Hepatocyte (in vitro differentiated cells): ENCODE results near the gene CFAP221.

ENCODE experiments used
- EZH2 ChIP-seq: fragments of 200-600 bp; sonication (generic); IDR thresholded peaks from 2 replicates; pipeline ENCODE4 v1.6.1; 2016; ENCODE audit warnings: antibody characterized with exemption, mild to moderate bottlenecking, borderline replicate concordance
- EZH2phosphoT487 ChIP-seq: fragments of 200-600 bp; sonication (generic); IDR thresholded peaks from one replicate; pipeline ENCODE4 v1.6.1; 2018; ENCODE audit warnings: antibody characterized with exemption, mild to moderate bottlenecking, low read depth, moderate library complexity; ENCODE audit not compliant: unreplicated experiment, severe bottlenecking
- TF ChIP-seq, protein P1 (sequence below): fragments of 200-600 bp; sonication (generic); IDR thresholded peaks from 2 replicates; pipeline ENCODE4 v1.5.1; 2016; ENCODE audit warnings: antibody characterized with exemption, mild to moderate bottlenecking; ENCODE audit not compliant: poor library complexity

DNA sequence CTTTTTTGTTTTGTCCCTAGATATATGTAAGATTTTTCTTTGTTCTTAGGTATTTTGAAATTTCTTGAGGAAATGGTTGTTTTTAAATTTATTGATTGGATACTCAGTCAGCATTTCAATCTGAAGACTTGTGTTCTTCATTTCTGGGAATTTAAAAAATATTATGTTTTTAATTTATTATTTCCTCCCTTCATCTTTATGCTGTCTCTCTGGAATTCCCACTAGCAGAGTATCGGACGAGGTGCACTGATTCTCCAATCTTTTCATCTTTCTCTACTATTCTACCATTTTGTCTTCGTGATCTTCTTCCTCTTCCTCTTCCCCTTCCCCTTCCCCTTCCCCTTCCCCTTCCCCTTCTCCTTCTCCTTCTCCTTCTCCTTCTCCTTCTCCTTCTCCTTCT, 32.3 kb upstream of the CFAP221 start:
- TF ChIP-seq, protein P1, sequence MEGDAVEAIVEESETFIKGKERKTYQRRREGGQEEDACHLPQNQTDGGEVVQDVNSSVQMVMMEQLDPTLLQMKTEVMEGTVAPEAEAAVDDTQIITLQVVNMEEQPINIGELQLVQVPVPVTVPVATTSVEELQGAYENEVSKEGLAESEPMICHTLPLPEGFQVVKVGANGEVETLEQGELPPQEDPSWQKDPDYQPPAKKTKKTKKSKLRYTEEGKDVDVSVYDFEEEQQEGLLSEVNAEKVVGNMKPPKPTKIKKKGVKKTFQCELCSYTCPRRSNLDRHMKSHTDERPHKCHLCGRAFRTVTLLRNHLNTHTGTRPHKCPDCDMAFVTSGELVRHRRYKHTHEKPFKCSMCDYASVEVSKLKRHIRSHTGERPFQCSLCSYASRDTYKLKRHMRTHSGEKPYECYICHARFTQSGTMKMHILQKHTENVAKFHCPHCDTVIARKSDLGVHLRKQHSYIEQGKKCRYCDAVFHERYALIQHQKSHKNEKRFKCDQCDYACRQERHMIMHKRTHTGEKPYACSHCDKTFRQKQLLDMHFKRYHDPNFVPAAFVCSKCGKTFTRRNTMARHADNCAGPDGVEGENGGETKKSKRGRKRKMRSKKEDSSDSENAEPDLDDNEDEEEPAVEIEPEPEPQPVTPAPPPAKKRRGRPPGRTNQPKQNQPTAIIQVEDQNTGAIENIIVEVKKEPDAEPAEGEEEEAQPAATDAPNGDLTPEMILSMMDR = no peak
- no peak for TF ChIP-seq EZH2
- no peak for TF ChIP-seq EZH2phosphoT487
